Trophoblast cell (in vitro differentiated cells and primary cell): Measurements from ENCODE around the gene BFAR.

Experiments
- DNase-seq, 2 donors: peaks; one replicate each; pipeline ENCODE4 v3.0.0-alpha.2; 2016
- H2AFZ ChIP-seq: 2 replicates; pipeline ENCODE4 v1.6.1; 2013; ENCODE audit warnings: low read length, moderate library complexity, mild to moderate bottlenecking; ENCODE audit not compliant: insufficient read depth, poor library complexity
- H2AK5ac ChIP-seq: 2 replicates; pipeline ENCODE4 v1.6.1; 2013; ENCODE audit warnings: mild to moderate bottlenecking, low read length
- H2BK120ac ChIP-seq: 2 replicates; pipeline ENCODE4 v1.6.1; 2013; ENCODE audit warnings: low read length, mild to moderate bottlenecking, moderate library complexity; ENCODE audit not compliant: insufficient read depth, poor library complexity
- H2BK12ac ChIP-seq: 2 replicates; pipeline ENCODE4 v1.6.1; 2013; ENCODE audit warnings: mild to moderate bottlenecking, low read length, moderate library complexity
- H2BK5ac ChIP-seq: 2 replicates; pipeline ENCODE4 v1.6.1; 2013; ENCODE audit warnings: low read length, low read depth, moderate library complexity, mild to moderate bottlenecking; ENCODE audit not compliant: poor library complexity
- H3K14ac ChIP-seq: 2 replicates; pipeline ENCODE4 v1.6.1; 2013; ENCODE audit warnings: mild to moderate bottlenecking, low read length
- H3K18ac ChIP-seq: 2 replicates; pipeline ENCODE4 v1.6.1; 2013; ENCODE audit warnings: mild to moderate bottlenecking, low read length
- H3K23ac ChIP-seq: 2 replicates; pipeline ENCODE4 v1.6.1; 2013; ENCODE audit warnings: low read length
- H3K27ac ChIP-seq: 2 replicates; pipeline ENCODE4 v1.5.1; 2013; ENCODE audit warnings: low read depth, mild to moderate bottlenecking, inconsistent platforms, low read length, moderate library complexity
- H3K27me3 ChIP-seq: 2 replicates; pipeline ENCODE4 v1.6.1; 2013; ENCODE audit warnings: inconsistent platforms, mild to moderate bottlenecking, low read length, moderate library complexity; ENCODE audit not compliant: insufficient read depth
- H3K36me3 ChIP-seq, 2 experiments: 1 replicate in 1 of 2; 2 replicates in 1 of 2; pipeline ENCODE4 v1.6.1; 2013; ENCODE audit warnings: low read length in 2 of 2, mild to moderate bottlenecking in 2 of 2, moderate library complexity in 1 of 2; ENCODE audit not compliant: insufficient read depth in 2 of 2, control insufficient read depth in 1 of 2
- H3K4ac ChIP-seq: 2 replicates; pipeline ENCODE4 v1.6.1; 2013; ENCODE audit warnings: low read depth, mild to moderate bottlenecking, low read length, moderate library complexity
- H3K4me1 ChIP-seq, 2 experiments: 1 replicate in 1 of 2; 2 replicates in 1 of 2; pipeline ENCODE4 v1.6.1; 2013; ENCODE audit warnings: low read length in 2 of 2, mild to moderate bottlenecking in 2 of 2, moderate library complexity in 1 of 2; ENCODE audit not compliant: insufficient read depth in 2 of 2, control insufficient read depth in 1 of 2
- H3K4me2 ChIP-seq: 2 replicates; pipeline ENCODE4 v1.6.1; 2013; ENCODE audit warnings: inconsistent platforms, mild to moderate bottlenecking, low read length, moderate library complexity
- H3K4me3 ChIP-seq: 2 replicates; pipeline ENCODE4 v1.5.1; 2013; ENCODE audit warnings: mild to moderate bottlenecking, low read depth, low read length, inconsistent platforms
- H3K79me1 ChIP-seq: one replicate; pipeline ENCODE4 v1.6.1; 2013; ENCODE audit warnings: low read length
- H3K79me2 ChIP-seq: 2 replicates; pipeline ENCODE4 v1.6.1; 2013; ENCODE audit warnings: low read length, mild to moderate bottlenecking; ENCODE audit not compliant: control insufficient read depth, insufficient read depth, poor library complexity
- H3K9ac ChIP-seq: 2 replicates; pipeline ENCODE4 v1.6.1; 2013; ENCODE audit warnings: mild to moderate bottlenecking, low read length
- H3K9me3 ChIP-seq: 2 replicates; pipeline ENCODE4 v1.6.1; 2013; ENCODE audit warnings: low read depth, mild to moderate bottlenecking, control low read depth, inconsistent platforms, low read length; ENCODE audit not compliant: insufficient read depth
- H4K12ac ChIP-seq: 2 replicates; pipeline ENCODE4 v1.6.1; 2013; ENCODE audit warnings: low read depth, mild to moderate bottlenecking, low read length, moderate library complexity
- H4K8ac ChIP-seq: 2 replicates; pipeline ENCODE4 v1.6.1; 2013; ENCODE audit warnings: low read depth, mild to moderate bottlenecking, low read length, moderate library complexity
- H4K91ac ChIP-seq: one replicate; pipeline ENCODE4 v1.6.1; 2013; ENCODE audit warnings: low read depth, mild to moderate bottlenecking, low read length, moderate library complexity
- WGBS: extraction: QIAGEN DNeasy Blood & Tissue Kit; methylation state at CpG from one replicate; pipeline ENCODE4 v1.1.7; 2013; ENCODE audit warnings: missing lambda C conversion rate; ENCODE audit not compliant: insufficient read length, insufficient coverage; ENCODE audit errors: extremely low coverage; 5-methylcytosine and 5-hydroxymethylcytosine counted together

BFAR gene

DNA sequence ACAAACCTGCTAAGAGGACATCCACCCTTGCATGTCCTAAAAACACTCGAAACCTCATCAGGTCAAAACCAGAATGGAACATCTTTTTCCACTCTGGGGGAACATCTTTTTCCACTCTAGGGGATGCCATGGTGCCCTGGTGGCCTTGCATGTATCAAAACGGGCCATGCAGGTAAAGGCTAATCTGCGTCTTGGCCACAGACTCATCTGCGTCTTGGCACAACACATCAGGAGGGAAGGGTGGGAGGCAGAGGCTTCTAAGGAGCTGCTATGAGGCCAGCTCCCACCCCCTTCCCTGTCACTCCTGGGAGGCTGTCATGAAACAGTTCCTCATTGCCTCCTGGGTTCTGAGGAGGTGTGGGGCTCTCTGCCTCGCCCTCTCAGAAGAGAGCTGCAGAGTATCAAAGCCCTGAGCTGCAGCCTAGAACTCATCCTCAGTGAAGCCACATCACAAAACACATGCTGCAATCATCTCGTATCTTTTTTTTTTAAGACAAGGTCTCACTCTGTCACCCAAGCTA, 30.2 kb upstream of the BFAR start:
- Histone ChIP-seq H3K9ac (no peak overlapping the region), H3K27me3 (no peaks in the 10 kb centered on the region), H2BK120ac (no peak overlapping the region), H2AK5ac (no peak overlapping the region), H3K4ac (no peak overlapping the region), H3K9me3 (no peaks in the 10 kb centered on the region), H4K91ac (no peak overlapping the region), H3K23ac (no peak overlapping the region), H2AFZ (no peak overlapping the region), H3K4me3 (no peak overlapping the region), H3K14ac (no peak overlapping the region), H2BK5ac (no peak overlapping the region), H2BK12ac (no peak overlapping the region), H3K4me2 (no peak overlapping the region), H3K18ac (no peak overlapping the region), H4K12ac (no peak overlapping the region), H3K4me1 (no peaks in the 10 kb centered on the region), H3K36me3 (peaks cover 25 to 44% of the 10 kb centered on the region in 2 experiments), H3K79me2 (no peaks in the 10 kb centered on the region), H3K79me1 (no peaks in the 10 kb centered on the region), H4K8ac (no peak overlapping the region), H3K27ac (no peak overlapping the region)
- no CpG with 5 or more reads among the region's 6 CpGs for WGBS
- no peak for DNase-seq

DNA sequence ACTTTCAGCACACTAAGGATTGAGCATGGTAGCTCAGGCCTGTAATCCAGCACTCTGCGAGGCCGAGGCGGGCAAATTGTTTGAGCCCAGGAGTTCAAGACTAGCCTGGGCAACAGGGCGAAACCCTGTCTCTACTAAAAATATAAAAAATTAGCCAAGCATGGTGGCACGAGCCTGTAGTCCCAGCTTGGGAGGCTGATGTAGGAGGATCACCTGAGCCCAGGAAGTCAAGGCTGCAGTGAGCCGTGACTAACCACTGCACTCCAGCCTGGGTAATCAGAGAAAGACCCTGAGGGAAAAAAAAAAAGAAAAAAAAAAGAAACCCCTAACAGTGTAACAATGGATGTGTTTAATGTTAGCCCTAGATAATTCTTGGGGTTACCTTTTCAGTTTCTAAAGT, 26.6 kb upstream of the BFAR start:
- H3K79me1 ChIP-seq, result no peaks in the 10 kb centered on the region
- H2AK5ac ChIP-seq, result no peak overlapping the region
- H2BK120ac ChIP-seq, result no peak overlapping the region
- no peak overlapping the region for H2BK12ac ChIP-seq
- H3K27me3 ChIP-seq, result no peaks in the 10 kb centered on the region
- no peaks in the 10 kb centered on the region for H3K79me2 ChIP-seq
- no peak overlapping the region for H2AFZ ChIP-seq
- H3K4me1 ChIP-seq, result no peaks in the 10 kb centered on the region
- no peak overlapping the region for H3K27ac ChIP-seq
- H3K9ac ChIP-seq, result no peak overlapping the region
- H3K23ac ChIP-seq, result no peak overlapping the region
- H4K91ac ChIP-seq, result no peak overlapping the region
- peaks cover 24 to 42% of the 10 kb centered on the region in 2 experiments for H3K36me3 ChIP-seq
- H3K18ac ChIP-seq, result no peak overlapping the region
- H4K12ac ChIP-seq, result no peak overlapping the region
- H3K4me2 ChIP-seq, result no peak overlapping the region
- no peak for DNase-seq
- no peak overlapping the region for H3K14ac ChIP-seq
- no peak overlapping the region for H3K4ac ChIP-seq
- H3K9me3 ChIP-seq, result no peaks in the 10 kb centered on the region
- no peak overlapping the region for H2BK5ac ChIP-seq
- no peak overlapping the region for H4K8ac ChIP-seq
- no CpG with 5 or more reads among the region's 6 CpGs for WGBS
- no peak overlapping the region for H3K4me3 ChIP-seq

DNA sequence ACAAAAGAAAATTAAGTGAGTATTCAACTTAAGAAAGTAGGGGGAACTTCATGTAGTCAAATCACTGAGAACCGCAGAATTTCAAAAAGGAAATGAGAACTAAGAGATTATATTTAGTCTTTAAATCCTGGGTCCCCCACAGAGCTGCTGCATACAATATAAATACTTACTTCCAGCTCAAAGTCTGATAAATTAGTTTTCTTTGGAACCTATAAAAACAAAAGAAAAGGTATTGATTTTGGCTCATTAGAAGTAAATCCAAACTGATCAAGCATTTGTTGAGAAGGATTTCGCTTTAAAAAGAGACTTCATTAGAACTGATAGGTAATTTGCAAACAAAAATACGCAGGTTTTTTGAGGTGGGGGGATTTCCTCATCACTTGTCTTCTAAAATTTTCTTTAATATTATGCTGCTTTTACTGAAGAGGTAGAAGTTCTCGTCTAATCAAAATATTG, 24.6 kb upstream of the BFAR start:
- H4K12ac ChIP-seq, result no peak overlapping the region
- H3K4ac ChIP-seq, result no peak overlapping the region
- no peak overlapping the region for H4K8ac ChIP-seq
- no peak overlapping the region for H3K18ac ChIP-seq
- no peak overlapping the region for H2BK12ac ChIP-seq
- peaks cover 0 to 3% of the 10 kb centered on the region in 2 experiments for H3K4me1 ChIP-seq
- no CpG with 5 or more reads among the region's 4 CpGs for WGBS
- no peak overlapping the region for H2AFZ ChIP-seq
- no peak overlapping the region for H3K9ac ChIP-seq
- no peak for DNase-seq
- H4K91ac ChIP-seq, result no peak overlapping the region
- H3K79me2 ChIP-seq, result no peaks in the 10 kb centered on the region
- no peak overlapping the region for H3K4me3 ChIP-seq
- no peak overlapping the region for H3K23ac ChIP-seq
- no peak overlapping the region for H3K14ac ChIP-seq
- no peaks in the 10 kb centered on the region for H3K27me3 ChIP-seq
- no peaks in the 10 kb centered on the region for H3K79me1 ChIP-seq
- H2BK5ac ChIP-seq, result no peak overlapping the region
- H3K27ac ChIP-seq, result no peak overlapping the region
- no peak overlapping the region for H2AK5ac ChIP-seq
- no peak overlapping the region for H2BK120ac ChIP-seq
- H3K36me3 ChIP-seq, result peaks cover 26 to 44% of the 10 kb centered on the region in 2 experiments
- no peak overlapping the region for H3K4me2 ChIP-seq
- no peaks in the 10 kb centered on the region for H3K9me3 ChIP-seq

DNA sequence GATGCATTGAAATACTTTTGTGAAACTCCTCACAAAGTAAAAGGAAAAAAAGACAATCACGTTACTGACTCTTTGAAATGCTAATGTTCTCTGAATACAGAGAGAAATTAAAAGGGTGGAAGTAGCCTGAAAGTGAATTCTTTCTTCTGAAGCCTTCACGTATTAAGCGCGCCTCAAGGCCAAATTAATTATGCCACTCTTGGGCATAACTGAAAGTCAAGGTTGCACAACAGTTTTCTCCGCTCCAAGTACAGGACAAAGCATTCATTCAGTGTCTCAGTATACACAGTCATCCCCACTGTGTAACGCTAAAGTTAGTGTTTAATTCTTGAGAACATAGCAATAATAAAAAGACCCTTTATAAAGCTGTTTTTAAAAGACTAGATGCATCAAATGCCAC, 24.1 kb upstream of the BFAR start:
- Histone ChIP-seq H3K9me3 (no peaks in the 10 kb centered on the region), H2BK5ac (no peak overlapping the region), H3K4ac (no peak overlapping the region), H2AFZ (no peak overlapping the region), H3K18ac (no peak overlapping the region), H3K36me3 (peaks cover 23 to 41% of the 10 kb centered on the region in 2 experiments), H3K27me3 (no peaks in the 10 kb centered on the region), H3K23ac (no peak overlapping the region), H4K12ac (no peak overlapping the region), H3K79me1 (no peaks in the 10 kb centered on the region), H2BK12ac (no peak overlapping the region), H3K27ac (no peak overlapping the region), H3K4me3 (no peak overlapping the region), H3K9ac (no peak overlapping the region), H3K4me1 (peaks cover 0 to 3% of the 10 kb centered on the region in 2 experiments), H3K14ac (no peak overlapping the region), H4K8ac (no peak overlapping the region), H4K91ac (no peak overlapping the region), H2BK120ac (no peak overlapping the region), H3K4me2 (no peak overlapping the region), H2AK5ac (no peak overlapping the region), H3K79me2 (no peaks in the 10 kb centered on the region)
- no CpG with 5 or more reads among the region's 6 CpGs for WGBS
- DNase-seq, result no peak
